CD4-positive, CD25-positive, alpha-beta regulatory T cell (primary cell): ENCODE data around the gene PYY. TPM values are rescaled to one million over a fixed set of nuclear protein-coding genes. Genes with fewer than 3 reads are reported as not detected.

Source experiments
- ATAC-seq, 2 donors: fragments of 150-1000 bp; cut with Tn5 transposase; one replicate each; pipeline ENCODE4 v1.10.0; 2021; ENCODE audit warnings: low read depth in 2 of 2, moderate number of reproducible peaks in 2 of 2, moderate library complexity in 1 of 2
- DNase-seq, 3 donors: peaks; one replicate each; pipeline versions ENCODE4 v3.0.0 to v3.0.0-alpha.2; 2012 to 2022; ENCODE audit warnings: mixed read lengths in 1 of 3
- H3K27ac ChIP-seq: one replicate; pipeline ENCODE4 v1.7.0; 2013; ENCODE audit warnings: mild to moderate bottlenecking, low read length; ENCODE audit not compliant: insufficient read depth, poor library complexity, severe bottlenecking
- H3K27me3 ChIP-seq: one replicate; pipeline ENCODE4 v1.7.0; 2013; ENCODE audit warnings: low read length; ENCODE audit not compliant: control insufficient read depth, insufficient read depth
- H3K36me3 ChIP-seq: one replicate; pipeline ENCODE4 v1.7.0; 2013; ENCODE audit warnings: mild to moderate bottlenecking, low read length, moderate library complexity; ENCODE audit not compliant: control insufficient read depth, insufficient read depth
- H3K4me1 ChIP-seq: 2 replicates; pipeline ENCODE4 v1.7.0; 2013; ENCODE audit warnings: mild to moderate bottlenecking, low read length; ENCODE audit not compliant: insufficient read depth, control insufficient read depth, poor library complexity, severe bottlenecking
- H3K4me3 ChIP-seq: one replicate; pipeline ENCODE4 v1.7.0; 2013; ENCODE audit warnings: low read depth, mild to moderate bottlenecking, low read length, moderate library complexity
- H3K9me3 ChIP-seq, 2 experiments: 1 replicate in 1 of 2; 2 replicates in 1 of 2; pipeline ENCODE4 v1.7.0; 2013; ENCODE audit warnings: low read length in 2 of 2, mild to moderate bottlenecking in 1 of 2, moderate library complexity in 1 of 2; ENCODE audit not compliant: control insufficient read depth in 2 of 2
- H3K27ac Mint-ChIP-seq, 3 donors: one replicate each; pipeline ENCODE4 v1.8.0; 2020 to 2022; ENCODE audit warnings: mild to moderate bottlenecking in 3 of 3, mixed read lengths in 3 of 3, moderate library complexity in 2 of 3
- H3K27me3 Mint-ChIP-seq: one replicate; pipeline ENCODE4 v1.8.0; 2022; ENCODE audit warnings: mild to moderate bottlenecking, mixed read lengths
- H3K36me3 Mint-ChIP-seq: one replicate; pipeline ENCODE4 v1.8.0; 2020; ENCODE audit warnings: mixed read lengths
- H3K4me1 Mint-ChIP-seq, 4 donors: one replicate each; pipeline ENCODE4 v1.8.0; 2020 to 2022; ENCODE audit warnings: mixed read lengths in 4 of 4, mild to moderate bottlenecking in 1 of 4
- H3K4me3 Mint-ChIP-seq, 4 donors: one replicate each; pipeline ENCODE4 v1.8.0; 2020 to 2022; ENCODE audit warnings: mild to moderate bottlenecking in 4 of 4, mixed read lengths in 4 of 4, moderate library complexity in 3 of 4
- H3K9me3 Mint-ChIP-seq, 7 donors: one replicate each; pipeline ENCODE4 v1.8.0; 2020 to 2022; ENCODE audit warnings: mixed read lengths in 7 of 7, mild to moderate bottlenecking in 3 of 7, moderate library complexity in 2 of 7
- polyA plus RNA-seq, 4 donors: library from polyadenylated mRNA; unstranded; fragments of 300-500 nt; fragmentation: Illumina TruSeq; gene quantifications; one replicate each; pipeline ENCODE4 v1.2.3, GENCODE V29; 2021
- total RNA-seq: library from RNA; stranded (reverse); gene quantifications from one replicate; pipeline ENCODE4 v1.2.3, GENCODE V29; 2022

Gene PYY
- total and polyA plus RNA-seq, 5 donors from 2014 or later = not detected

DNA sequence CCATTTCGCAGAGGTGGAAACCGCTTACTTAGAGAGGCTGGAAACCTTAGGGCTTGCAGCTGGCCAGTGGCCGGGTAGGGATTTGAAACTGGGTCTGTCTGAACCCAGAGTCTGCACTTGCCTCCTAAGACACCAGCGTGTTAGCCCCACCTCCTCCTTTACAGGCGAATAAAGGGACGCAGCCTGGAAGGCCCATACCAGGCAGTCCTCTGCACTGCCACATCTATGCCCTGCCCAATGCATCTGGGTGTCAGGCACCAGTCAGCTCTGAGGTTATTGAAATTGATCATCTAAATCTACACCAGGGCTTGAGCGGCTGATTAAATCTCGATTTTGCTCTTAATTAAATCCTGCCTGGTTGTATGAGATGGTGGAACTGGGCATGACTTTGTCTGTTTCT lies 30.8 kb upstream of the PYY start:
- no peaks in the 10 kb centered on the region for H3K36me3 Mint-ChIP-seq
- no peak for DNase-seq
- H3K36me3 ChIP-seq = no peaks in the 10 kb centered on the region
- ATAC-seq = no peak
- no peaks in the 10 kb centered on the region for H3K9me3 ChIP-seq
- H3K27ac ChIP-seq = no peak overlapping the region
- H3K4me1 Mint-ChIP-seq = peaks cover 0 to 12% (median 0%) of the 10 kb centered on the region in 4 donors
- H3K9me3 Mint-ChIP-seq = peaks cover 0 to 1% (median 0%) of the 10 kb centered on the region in 7 donors
- peak overlapping the region in 1 of 4 donors; percentile 60 for H3K4me3 Mint-ChIP-seq
- H3K4me3 ChIP-seq = no peak overlapping the region
- no peak overlapping the region for H3K27ac Mint-ChIP-seq
- peaks cover 23% of the 10 kb centered on the region for H3K27me3 ChIP-seq
- H3K4me1 ChIP-seq = peaks cover 7% of the 10 kb centered on the region
- H3K27me3 Mint-ChIP-seq = peaks cover 63% of the 10 kb centered on the region

DNA sequence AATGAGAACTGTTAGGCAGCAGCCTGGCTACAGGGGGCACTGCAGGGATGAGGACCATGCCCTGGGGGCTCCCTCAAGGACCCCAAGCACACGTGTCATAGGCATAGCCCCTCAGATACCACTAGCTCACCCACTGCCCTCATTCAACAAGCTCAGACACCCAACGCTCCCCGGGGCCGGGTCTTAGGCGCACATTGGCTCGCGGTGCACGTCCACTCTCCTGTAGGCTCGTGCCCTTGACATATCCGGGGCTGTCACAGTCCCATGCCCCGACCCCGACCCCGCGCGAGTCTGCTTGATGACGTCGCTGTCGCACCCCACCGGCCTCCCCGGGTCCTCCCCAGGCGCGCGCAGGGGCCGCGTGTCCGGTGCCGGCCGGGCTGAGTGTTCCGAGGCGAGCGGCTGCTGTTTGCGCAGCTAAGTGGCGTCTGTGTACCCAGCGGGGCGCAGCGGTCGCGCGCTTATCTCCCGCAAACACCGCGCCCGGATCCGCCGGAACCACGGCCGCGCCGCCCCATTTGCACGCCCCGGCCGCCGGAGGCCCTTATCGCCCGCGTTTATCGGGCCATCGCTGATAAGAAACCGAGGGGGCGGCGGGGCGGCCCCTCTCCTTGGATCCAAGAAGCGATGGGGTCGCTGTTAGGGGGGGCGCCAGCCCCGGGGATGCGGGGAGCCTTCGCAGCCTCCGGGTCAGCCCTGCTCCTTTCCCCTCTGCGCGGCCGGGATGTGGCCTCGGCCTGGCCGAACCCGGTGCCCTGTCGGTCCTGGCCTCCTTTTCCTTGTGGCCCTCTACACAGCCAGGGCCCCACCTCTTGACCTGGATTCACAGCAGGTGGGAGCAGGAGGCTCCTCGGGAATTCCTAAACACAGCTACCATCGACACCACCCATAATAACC lies 30.0 kb upstream of the PYY start:
- Mint-ChIP-seq H3K36me3 (no peaks in the 10 kb centered on the region), H3K4me1 (peaks cover 0 to 12% (median 0%) of the 10 kb centered on the region in 4 donors), H3K27ac (no peak overlapping the region), H3K9me3 (peaks cover 0 to 1% (median 0%) of the 10 kb centered on the region in 7 donors), H3K27me3 (peaks cover 63% of the 10 kb centered on the region), H3K4me3 (peak overlapping the region in 2 of 4 donors; percentile 26 to 60)
- Histone ChIP-seq H3K27ac (no peak overlapping the region), H3K4me3 (no peak overlapping the region), H3K4me1 (peaks cover 7% of the 10 kb centered on the region), H3K9me3 (no peaks in the 10 kb centered on the region), H3K27me3 (peaks cover 23% of the 10 kb centered on the region), H3K36me3 (no peaks in the 10 kb centered on the region)
- DNase-seq (peak in 1 of 3 donors; percentile 26), ATAC-seq (peak in 1 of 2 donors; percentile 25)

DNA sequence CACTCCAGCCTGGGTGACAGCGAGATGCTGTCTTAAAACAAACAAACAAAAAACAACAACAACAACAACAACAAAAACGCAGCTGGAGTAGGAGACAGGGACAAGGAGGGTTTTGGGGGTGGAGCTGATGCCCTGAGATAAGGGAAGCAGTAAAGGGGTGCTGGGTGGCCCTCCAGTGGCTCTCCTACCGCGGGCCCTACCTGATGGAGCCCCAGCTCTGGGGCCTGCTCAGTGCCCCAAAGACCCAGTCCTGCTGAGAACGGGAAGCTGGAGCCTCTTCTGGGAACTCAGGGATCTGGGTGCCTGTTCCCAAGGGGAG lies 29.4 kb upstream of the PYY start:
- no peaks in the 10 kb centered on the region for H3K36me3 Mint-ChIP-seq
- Histone ChIP-seq H3K27ac (no peak overlapping the region), H3K4me3 (no peak overlapping the region), H3K9me3 (no peaks in the 10 kb centered on the region), H3K27me3 (peaks cover 23% of the 10 kb centered on the region), H3K36me3 (no peaks in the 10 kb centered on the region), H3K4me1 (peaks cover 7% of the 10 kb centered on the region)
- no peak overlapping the region for H3K27ac Mint-ChIP-seq
- DNase-seq = no peak
- H3K27me3 Mint-ChIP-seq = peaks cover 58% of the 10 kb centered on the region
- H3K9me3 Mint-ChIP-seq = peaks cover 0 to 1% (median 0%) of the 10 kb centered on the region in 7 donors
- H3K4me3 Mint-ChIP-seq = peak overlapping the region in 1 of 4 donors; percentile 56
- H3K4me1 Mint-ChIP-seq = peaks cover 0 to 12% (median 0%) of the 10 kb centered on the region in 4 donors
- no peak for ATAC-seq

DNA sequence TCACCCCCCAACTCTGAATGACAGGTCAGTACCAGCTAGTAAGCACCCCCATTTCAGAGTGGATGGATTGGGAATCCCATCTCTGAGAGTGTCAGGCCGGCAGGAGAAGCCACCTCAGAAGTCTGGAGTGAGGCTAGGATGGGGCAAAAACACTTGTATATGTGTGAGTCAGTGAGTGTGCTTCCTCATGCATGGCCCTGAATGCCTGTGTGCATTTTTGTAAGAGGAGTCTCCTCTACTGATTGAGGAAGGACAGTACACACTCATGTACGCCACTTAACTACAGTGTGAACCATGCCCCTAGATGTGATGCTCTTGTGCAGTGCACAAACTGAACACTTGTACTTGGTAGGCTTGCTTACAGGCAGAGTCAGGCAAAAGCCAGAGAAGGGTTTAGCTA lies 28.4 kb upstream of the PYY start:
- H3K27me3 Mint-ChIP-seq = peaks cover 63% of the 10 kb centered on the region
- H3K9me3 ChIP-seq = no peaks in the 10 kb centered on the region

DNA sequence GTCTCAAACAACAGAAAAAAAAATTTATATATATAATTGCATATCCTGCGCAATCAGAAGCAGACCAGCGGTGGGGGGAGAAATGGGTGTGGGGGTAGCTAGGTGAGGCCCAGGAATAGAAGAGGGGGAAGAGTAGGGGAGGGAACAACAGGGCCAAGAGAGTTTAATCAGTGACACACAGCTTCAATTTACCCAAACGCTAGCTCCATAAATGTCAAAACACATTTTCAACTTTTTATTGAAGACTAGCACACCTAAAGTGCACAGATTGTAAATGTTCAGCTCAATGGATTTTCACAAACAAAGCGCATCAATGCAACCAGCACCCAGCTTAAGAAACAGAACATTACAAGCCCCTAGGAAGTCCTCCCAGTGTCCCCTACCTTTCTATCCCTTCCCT lies 25.9 kb upstream of the PYY start:
- H3K36me3 Mint-ChIP-seq = no peaks in the 10 kb centered on the region
- peaks cover 0 to 8% (median 0%) of the 10 kb centered on the region in 7 donors for H3K9me3 Mint-ChIP-seq
- H3K9me3 ChIP-seq = no peaks in the 10 kb centered on the region
- no peak overlapping the region for H3K4me3 Mint-ChIP-seq
- peaks cover 40% of the 10 kb centered on the region for H3K27me3 Mint-ChIP-seq
- H3K27ac ChIP-seq = no peak overlapping the region
- no peak overlapping the region for H3K27ac Mint-ChIP-seq
- peaks cover 14% of the 10 kb centered on the region for H3K27me3 ChIP-seq
- no peak overlapping the region for H3K4me3 ChIP-seq
- peaks cover 0 to 9% (median 0%) of the 10 kb centered on the region in 4 donors for H3K4me1 Mint-ChIP-seq
- H3K4me1 ChIP-seq = peaks cover 7% of the 10 kb centered on the region
- ATAC-seq = no peak
- DNase-seq = no peak
- H3K36me3 ChIP-seq = no peaks in the 10 kb centered on the region

More for the DNA sequence above, 28.4 kb upstream of the PYY start:
- H3K27ac Mint-ChIP-seq = no peak overlapping the region
- H3K9me3 Mint-ChIP-seq = peaks cover 0 to 3% (median 0%) of the 10 kb centered on the region in 7 donors
- no peak overlapping the region for H3K4me3 Mint-ChIP-seq
- H3K4me3 ChIP-seq = no peak overlapping the region
- ATAC-seq = no peak
- no peaks in the 10 kb centered on the region for H3K36me3 ChIP-seq
- H3K36me3 Mint-ChIP-seq = no peaks in the 10 kb centered on the region
- no peak overlapping the region for H3K27ac ChIP-seq
- peaks cover 18% of the 10 kb centered on the region for H3K27me3 ChIP-seq
- no peak for DNase-seq
- peaks cover 0 to 12% (median 0%) of the 10 kb centered on the region in 4 donors for H3K4me1 Mint-ChIP-seq
- H3K4me1 ChIP-seq = peaks cover 7% of the 10 kb centered on the region

DNA sequence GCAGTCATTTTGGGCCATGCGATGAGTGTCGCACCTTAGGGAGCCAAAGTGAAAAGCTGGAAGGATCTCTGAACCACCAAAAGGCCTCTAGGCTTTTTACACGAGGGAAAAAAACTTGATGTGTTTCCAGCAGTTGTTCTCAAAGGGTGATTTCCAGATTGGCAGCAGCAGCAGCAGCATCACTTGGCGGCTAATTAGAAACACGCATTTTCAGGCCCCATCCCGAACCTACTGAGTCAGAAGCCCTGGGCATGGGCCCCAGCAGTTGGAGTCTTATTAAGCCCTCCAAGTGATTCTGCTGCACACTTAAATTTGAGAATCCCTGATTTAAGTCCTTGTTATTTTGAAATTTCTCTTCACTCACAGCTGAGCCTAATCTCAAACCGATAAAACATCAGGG lies 25.3 kb upstream of the PYY start:
- DNase-seq = no peak
- Mint-ChIP-seq H3K27me3 (peaks cover 36% of the 10 kb centered on the region), H3K4me3 (peak overlapping the region in 1 of 4 donors; percentile 28), H3K27ac (no peak overlapping the region), H3K9me3 (peaks cover 0 to 8% (median 0%) of the 10 kb centered on the region in 7 donors), H3K36me3 (no peaks in the 10 kb centered on the region), H3K4me1 (peaks cover 0 to 5% (median 0%) of the 10 kb centered on the region in 4 donors)
- no peak for ATAC-seq
- Histone ChIP-seq H3K27ac (no peak overlapping the region), H3K9me3 (no peaks in the 10 kb centered on the region), H3K4me1 (peaks cover 7% of the 10 kb centered on the region), H3K27me3 (peaks cover 11% of the 10 kb centered on the region), H3K36me3 (no peaks in the 10 kb centered on the region), H3K4me3 (no peak overlapping the region)

DNA sequence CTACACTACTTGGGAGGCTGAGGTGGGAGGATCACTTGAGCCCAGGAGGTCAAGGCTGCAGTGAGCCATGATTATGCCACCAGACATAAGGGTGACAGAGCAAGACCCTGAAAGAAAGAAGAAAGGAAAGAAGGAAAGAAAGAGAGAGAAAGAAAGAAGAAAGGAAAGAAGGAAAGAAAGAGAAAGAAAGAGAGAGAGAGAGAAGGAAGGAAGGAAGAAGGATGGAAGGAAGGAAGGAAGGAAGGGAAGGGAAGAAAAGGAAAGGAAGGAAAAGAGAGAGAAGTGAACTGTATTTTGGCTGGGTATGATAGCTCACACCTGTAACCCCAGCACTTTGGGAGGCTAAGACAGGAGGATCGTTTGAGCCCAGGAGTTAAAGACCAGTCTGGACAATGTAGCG lies 24.3 kb upstream of the PYY start:
- ATAC-seq = no peak
- no peaks in the 10 kb centered on the region for H3K36me3 ChIP-seq
- H3K4me3 Mint-ChIP-seq = no peak overlapping the region

More for the DNA sequence above, 24.3 kb upstream of the PYY start:
- Mint-ChIP-seq H3K4me1 (peaks cover 0 to 5% (median 0%) of the 10 kb centered on the region in 4 donors), H3K27me3 (peaks cover 36% of the 10 kb centered on the region), H3K36me3 (no peaks in the 10 kb centered on the region), H3K9me3 (peaks cover 0 to 8% (median 0%) of the 10 kb centered on the region in 7 donors), H3K27ac (no peak overlapping the region)
- Histone ChIP-seq H3K4me1 (no peaks in the 10 kb centered on the region), H3K4me3 (no peak overlapping the region), H3K9me3 (no peaks in the 10 kb centered on the region), H3K27me3 (peaks cover 11% of the 10 kb centered on the region), H3K27ac (no peak overlapping the region)
- no peak for DNase-seq
